AG04449 (cell line): ENCODE data around the gene FASLG.

ENCODE experiments used
- CTCF ChIA-PET: fragments of 350-600 bp; formaldehyde crosslinking; extraction: SDS; loops from one replicate; lab custom pipeline; 2021; ENCODE audit warnings: antibody characterized with exemption; lab: Yijun Ruan, JAX
- POLR2A ChIA-PET: fragments of 400-600, 350-600 bp; formaldehyde crosslinking; extraction: SDS; loops from one replicate; lab custom pipeline; 2020; ENCODE audit warnings: antibody characterized with exemption, inconsistent platforms; lab: Yijun Ruan, JAX
- DNase-seq: peaks from one replicate; pipeline ENCODE4 v3.0.0-alpha.2; 2010; ENCODE audit warnings: low read depth, low spot score
- H3K4me3 ChIP-seq: 2 replicates; pipeline ENCODE4 v1.5.1; 2011; ENCODE audit warnings: low read depth, mild to moderate bottlenecking, control low read depth, low read length
- CTCF ChIP-seq: IDR thresholded peaks from one replicate; pipeline ENCODE4 v1.5.1; 2011; ENCODE audit warnings: mild to moderate bottlenecking, moderate library complexity, low read length, control low read depth, inconsistent platforms; ENCODE audit not compliant: insufficient read depth; ENCODE audit errors: missing control alignments

Gene FASLG

GRCh38 chr1:172622541-172622940 lies 36.4 kb upstream of the FASLG start:
- ChIA-PET POLR2A (no interaction called here), CTCF (interaction anchor here (2.2 kb wide), 1 partner anchor 12 kb away, joined by 12 read pairs; no protein-coding TSS in a partner anchor)
- H3K4me3 ChIP-seq: no peak overlapping the region
- TF ChIP-seq CTCF: no peak
- DNase-seq: no peak

- ChIA-PET POLR2A (no interaction called here), CTCF (interaction anchor here (2.2 kb wide), 1 partner anchor 14 kb away, joined by 12 read pairs; no protein-coding TSS in a partner anchor)
- no peak overlapping the region for H3K4me3 ChIP-seq
- DNase-seq: no peak
- TF ChIP-seq CTCF: no peak
Measured at GRCh38 chr1:172623748-172624147, 35.2 kb upstream of the FASLG start.

GRCh38 chr1:172626845-172627244 lies 32.1 kb upstream of the FASLG start:
- no peak for DNase-seq
- H3K4me3 ChIP-seq: no peak overlapping the region
- CTCF ChIA-PET: no interaction called here
- POLR2A ChIA-PET: no interaction called here
- no peak for TF ChIP-seq CTCF

GRCh38 chr1:172627702-172628101 lies 31.2 kb upstream of the FASLG start:
- POLR2A ChIA-PET: no interaction called here
- no peak for DNase-seq
- CTCF ChIA-PET: interaction anchor here (0.7 kb wide), 1 partner anchor 10 kb away, joined by 3 read pairs; no protein-coding TSS in a partner anchor

GRCh38 chr1:172628401-172628800 lies 30.5 kb upstream of the FASLG start:
- TF ChIP-seq CTCF: no peak
- DNase-seq: no peak
- CTCF ChIA-PET: interaction anchor here (0.7 kb wide), 1 partner anchor 11 kb away, joined by 3 read pairs; no protein-coding TSS in a partner anchor
- POLR2A ChIA-PET: no interaction called here
- H3K4me3 ChIP-seq: no peak overlapping the region

More at GRCh38 chr1:172627702-172628101, 31.2 kb upstream of the FASLG start:
- H3K4me3 ChIP-seq: no peak overlapping the region
- TF ChIP-seq CTCF: no peak

- ChIA-PET CTCF (no interaction called here), POLR2A (no interaction called here)
- DNase-seq: no peak
Measured at GRCh38 chr1:172629170-172629569, 29.7 kb upstream of the FASLG start.

More at GRCh38 chr1:172629170-172629569, 29.7 kb upstream of the FASLG start:
- TF ChIP-seq CTCF: no peak
- no peak overlapping the region for H3K4me3 ChIP-seq
